ENCODE results near the gene HTR3C. TPM values are rescaled to one million over a fixed set of nuclear protein-coding genes. Genes with fewer than 3 reads are reported as not detected.

HTR3C gene
- polyA plus RNA-seq, 1 donor from 2014 or later, result not detected

DNA sequence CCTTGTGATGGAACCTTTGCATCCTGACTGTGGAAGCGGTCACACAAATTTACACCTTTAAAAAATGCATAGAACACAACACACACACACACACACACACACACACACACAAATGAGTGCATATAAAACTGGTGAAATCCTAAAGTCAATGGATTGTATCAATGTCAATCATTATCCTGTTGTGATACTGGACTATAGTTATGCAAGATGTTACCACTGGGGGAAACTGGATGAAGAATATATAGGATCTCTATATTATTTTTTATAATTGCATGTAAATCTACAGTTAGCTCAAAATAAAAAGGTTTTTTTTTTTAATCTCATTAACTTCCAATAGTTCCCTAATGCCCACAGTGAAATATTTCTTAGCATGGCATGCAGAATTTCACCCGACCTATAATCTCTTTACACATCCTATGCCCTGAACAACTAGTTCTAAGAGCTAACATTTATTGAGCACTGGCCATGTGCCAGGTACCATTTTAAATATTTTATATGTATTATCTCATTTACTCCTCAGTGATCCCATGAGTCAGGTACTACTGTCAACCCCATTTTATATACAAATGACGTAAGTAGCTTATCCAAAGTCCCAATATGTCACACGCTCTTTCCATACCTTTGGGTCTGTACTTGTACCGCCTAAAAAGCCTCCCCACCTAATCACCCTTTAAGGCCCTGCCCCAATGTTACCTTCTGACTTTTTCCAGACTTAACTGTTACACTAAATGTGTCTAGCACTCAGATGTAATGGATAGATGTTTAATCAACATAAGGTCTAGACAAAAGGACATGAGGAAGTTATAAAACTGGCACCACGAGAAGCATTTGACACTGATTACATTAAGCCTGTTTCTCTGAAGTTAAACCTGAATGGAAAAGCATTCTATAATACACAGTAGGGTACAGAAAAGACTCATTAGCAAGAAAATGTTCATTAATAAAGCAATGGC is 40.6 kb upstream of the HTR3C start:
- Histone ChIP-seq H3K79me2 (replicated peaks; ENCODE audit: insufficient read depth, low read length) (peaks cover 36% of the 10 kb centered on the region), H3K9ac (ENCODE audit: low read length) (no peak overlapping the region), H3K36me3 (ENCODE audit: insufficient read depth, low read length) (peaks cover 9% of the 10 kb centered on the region), H3K4me2 (ENCODE audit: low read length) (no peak overlapping the region), H3F3A (ENCODE audit: insufficient read depth, low read length, poor library complexity, severe bottlenecking) (no peaks in the 10 kb centered on the region), H3K9me3 (ENCODE audit: low read length) (no peaks in the 10 kb centered on the region), H4K20me1 (ENCODE audit: insufficient read depth) (no peaks in the 10 kb centered on the region), H3K27ac (ENCODE audit: low read length) (no peak overlapping the region), H2AFZ (ENCODE audit: low read depth, low read length) (no peak overlapping the region), H3K27me3 (ENCODE audit: insufficient read depth, low read depth, low read length) (no peaks in the 10 kb centered on the region), H3K9me2 (ENCODE audit: insufficient read depth, low read length) (no peaks in the 10 kb centered on the region), H3K4me3 (ENCODE audit: low read length) (no peak overlapping the region)
- TF ChIP-seq POLR2AphosphoS5 (IDR thresholded peaks at IDR 0.05), result no peak
- TF ChIP-seq, protein P1, sequence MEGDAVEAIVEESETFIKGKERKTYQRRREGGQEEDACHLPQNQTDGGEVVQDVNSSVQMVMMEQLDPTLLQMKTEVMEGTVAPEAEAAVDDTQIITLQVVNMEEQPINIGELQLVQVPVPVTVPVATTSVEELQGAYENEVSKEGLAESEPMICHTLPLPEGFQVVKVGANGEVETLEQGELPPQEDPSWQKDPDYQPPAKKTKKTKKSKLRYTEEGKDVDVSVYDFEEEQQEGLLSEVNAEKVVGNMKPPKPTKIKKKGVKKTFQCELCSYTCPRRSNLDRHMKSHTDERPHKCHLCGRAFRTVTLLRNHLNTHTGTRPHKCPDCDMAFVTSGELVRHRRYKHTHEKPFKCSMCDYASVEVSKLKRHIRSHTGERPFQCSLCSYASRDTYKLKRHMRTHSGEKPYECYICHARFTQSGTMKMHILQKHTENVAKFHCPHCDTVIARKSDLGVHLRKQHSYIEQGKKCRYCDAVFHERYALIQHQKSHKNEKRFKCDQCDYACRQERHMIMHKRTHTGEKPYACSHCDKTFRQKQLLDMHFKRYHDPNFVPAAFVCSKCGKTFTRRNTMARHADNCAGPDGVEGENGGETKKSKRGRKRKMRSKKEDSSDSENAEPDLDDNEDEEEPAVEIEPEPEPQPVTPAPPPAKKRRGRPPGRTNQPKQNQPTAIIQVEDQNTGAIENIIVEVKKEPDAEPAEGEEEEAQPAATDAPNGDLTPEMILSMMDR (IDR thresholded peaks at IDR 0.05; ENCODE audit: poor library complexity, severe bottlenecking), result no peak
- TF ChIP-seq MXI1 (conservative IDR thresholded peaks at IDR 0.05; ENCODE audit: poor library complexity, severe bottlenecking), result no peak
- TF ChIP-seq EZH2 (IDR thresholded peaks at IDR 0.05; ENCODE audit: borderline replicate concordance, insufficient read depth, low read length, poor library complexity, severe bottlenecking), result no peak
- no peak for TF ChIP-seq SMC3 (conservative IDR thresholded peaks at IDR 0.05; ENCODE audit: poor library complexity)
- no peak for TF ChIP-seq RAD21 (conservative IDR thresholded peaks at IDR 0.05)
- TF ChIP-seq TAF1 (IDR thresholded peaks at IDR 0.05; ENCODE audit: low read depth), result no peak
- TF ChIP-seq EP300 (conservative IDR thresholded peaks at IDR 0.05; ENCODE audit: poor library complexity, severe bottlenecking), result no peak
- TF ChIP-seq, protein P2, sequence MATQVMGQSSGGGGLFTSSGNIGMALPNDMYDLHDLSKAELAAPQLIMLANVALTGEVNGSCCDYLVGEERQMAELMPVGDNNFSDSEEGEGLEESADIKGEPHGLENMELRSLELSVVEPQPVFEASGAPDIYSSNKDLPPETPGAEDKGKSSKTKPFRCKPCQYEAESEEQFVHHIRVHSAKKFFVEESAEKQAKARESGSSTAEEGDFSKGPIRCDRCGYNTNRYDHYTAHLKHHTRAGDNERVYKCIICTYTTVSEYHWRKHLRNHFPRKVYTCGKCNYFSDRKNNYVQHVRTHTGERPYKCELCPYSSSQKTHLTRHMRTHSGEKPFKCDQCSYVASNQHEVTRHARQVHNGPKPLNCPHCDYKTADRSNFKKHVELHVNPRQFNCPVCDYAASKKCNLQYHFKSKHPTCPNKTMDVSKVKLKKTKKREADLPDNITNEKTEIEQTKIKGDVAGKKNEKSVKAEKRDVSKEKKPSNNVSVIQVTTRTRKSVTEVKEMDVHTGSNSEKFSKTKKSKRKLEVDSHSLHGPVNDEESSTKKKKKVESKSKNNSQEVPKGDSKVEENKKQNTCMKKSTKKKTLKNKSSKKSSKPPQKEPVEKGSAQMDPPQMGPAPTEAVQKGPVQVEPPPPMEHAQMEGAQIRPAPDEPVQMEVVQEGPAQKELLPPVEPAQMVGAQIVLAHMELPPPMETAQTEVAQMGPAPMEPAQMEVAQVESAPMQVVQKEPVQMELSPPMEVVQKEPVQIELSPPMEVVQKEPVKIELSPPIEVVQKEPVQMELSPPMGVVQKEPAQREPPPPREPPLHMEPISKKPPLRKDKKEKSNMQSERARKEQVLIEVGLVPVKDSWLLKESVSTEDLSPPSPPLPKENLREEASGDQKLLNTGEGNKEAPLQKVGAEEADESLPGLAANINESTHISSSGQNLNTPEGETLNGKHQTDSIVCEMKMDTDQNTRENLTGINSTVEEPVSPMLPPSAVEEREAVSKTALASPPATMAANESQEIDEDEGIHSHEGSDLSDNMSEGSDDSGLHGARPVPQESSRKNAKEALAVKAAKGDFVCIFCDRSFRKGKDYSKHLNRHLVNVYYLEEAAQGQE (IDR thresholded peaks at IDR 0.05; ENCODE audit: borderline replicate concordance), result no peak

DNA sequence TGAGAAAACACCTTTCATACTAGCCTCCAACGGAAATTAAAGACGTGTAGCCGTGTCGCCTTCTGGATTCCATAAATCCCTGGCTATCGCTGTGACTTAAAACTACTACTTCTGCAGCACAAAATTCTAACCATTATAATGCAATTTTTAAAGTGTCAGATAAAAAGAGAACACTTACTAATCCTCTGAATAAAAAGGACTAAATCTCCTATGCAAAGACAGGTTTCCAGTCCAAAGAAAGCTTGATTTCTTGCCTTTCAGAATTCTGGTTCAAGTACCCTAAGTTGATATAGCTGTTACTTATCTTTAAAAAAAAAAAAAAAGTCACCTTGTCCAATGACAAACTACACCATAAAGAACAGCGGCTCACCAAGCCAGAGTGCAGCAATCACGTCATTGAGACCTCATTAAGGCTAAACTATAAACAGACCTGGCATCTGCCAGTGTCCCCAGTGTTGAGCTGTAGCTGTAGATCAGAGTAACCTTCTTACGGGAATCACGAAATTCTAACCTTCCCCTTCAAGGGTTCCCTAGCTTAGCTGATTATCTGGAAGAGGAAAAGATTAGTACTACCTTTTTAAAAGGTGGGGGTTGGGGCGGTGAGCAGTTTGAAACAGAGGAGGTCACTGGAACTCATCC is 37.3 kb upstream of the HTR3C start:
- Histone ChIP-seq H3F3A (ENCODE audit: insufficient read depth, low read length, poor library complexity, severe bottlenecking) (no peaks in the 10 kb centered on the region), H3K4me2 (ENCODE audit: low read length) (peak overlapping the region; percentile 27), H3K9me3 (ENCODE audit: low read length) (no peaks in the 10 kb centered on the region), H3K9ac (ENCODE audit: low read length) (no peak overlapping the region), H3K27ac (ENCODE audit: low read length) (no peak overlapping the region), H3K4me3 (ENCODE audit: low read length) (peak overlapping the region; percentile 99), H3K79me2 (replicated peaks; ENCODE audit: insufficient read depth, low read length) (peaks cover 36% of the 10 kb centered on the region), H3K27me3 (ENCODE audit: insufficient read depth, low read depth, low read length) (no peaks in the 10 kb centered on the region), H4K20me1 (ENCODE audit: insufficient read depth) (no peaks in the 10 kb centered on the region), H3K9me2 (ENCODE audit: insufficient read depth, low read length) (no peaks in the 10 kb centered on the region), H2AFZ (ENCODE audit: low read depth, low read length) (no peak overlapping the region), H3K36me3 (ENCODE audit: insufficient read depth, low read length) (peaks cover 9% of the 10 kb centered on the region)
- TF ChIP-seq SMC3 (conservative IDR thresholded peaks at IDR 0.05; ENCODE audit: poor library complexity), result no peak
- no peak for TF ChIP-seq EZH2 (IDR thresholded peaks at IDR 0.05; ENCODE audit: borderline replicate concordance, insufficient read depth, low read length, poor library complexity, severe bottlenecking)
- TF ChIP-seq TAF1 (IDR thresholded peaks at IDR 0.05; ENCODE audit: low read depth), result no peak
- TF ChIP-seq, protein P1 (IDR thresholded peaks at IDR 0.05; ENCODE audit: poor library complexity, severe bottlenecking), result no peak
- TF ChIP-seq, protein P2 (IDR thresholded peaks at IDR 0.05; ENCODE audit: borderline replicate concordance), result no peak
- TF ChIP-seq RAD21 (conservative IDR thresholded peaks at IDR 0.05), result no peak
- TF ChIP-seq POLR2AphosphoS5 (IDR thresholded peaks at IDR 0.05), result no peak
- no peak for TF ChIP-seq EP300 (conservative IDR thresholded peaks at IDR 0.05; ENCODE audit: poor library complexity, severe bottlenecking)
- TF ChIP-seq MXI1 (conservative IDR thresholded peaks at IDR 0.05; ENCODE audit: poor library complexity, severe bottlenecking), result no peak

Measured in neural cell (in vitro differentiated cells).